CD4-positive, alpha-beta T cell treated with Interleukin-6 for 4 hours (primary cell): ENCODE measurements around the gene IQGAP3.
"Not testable (repeated sequence)": the region's sequence is repeated elsewhere in the genome, so short reads cannot be mapped to it uniquely, and the experiment has no call there.

Source experiments
- DNase-seq: peaks from one replicate; pipeline ENCODE4 v3.0.0-alpha.2; 2020; ENCODE audit warnings: mixed read lengths

The IQGAP3 gene

GRCh38 chr1:156566436-156566835, 5.9 kb downstream of the IQGAP3 start:
- DNase-seq, result no peak

DNA sequence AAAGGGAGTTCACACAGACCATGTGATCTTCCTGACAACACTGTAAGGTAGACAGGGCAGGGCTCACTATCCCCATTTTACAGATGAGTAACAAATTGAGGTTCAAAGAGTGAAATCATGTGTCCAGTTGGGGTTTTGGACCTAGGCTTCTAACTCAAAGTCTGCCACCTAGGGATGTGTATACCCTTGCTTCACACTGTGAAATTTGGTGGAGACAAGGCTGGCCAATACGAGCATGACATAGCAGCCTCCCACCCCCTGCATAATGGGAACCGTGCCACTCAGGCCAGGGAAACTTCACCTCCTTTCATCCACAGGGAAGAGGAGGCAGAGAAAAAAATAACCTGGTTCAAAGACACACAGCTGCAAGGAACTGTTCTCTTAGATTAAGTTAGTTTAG, 6.8 kb downstream of the IQGAP3 start:
- DNase-seq, result no peak

- no peak for DNase-seq
These were observed 11.7 kb downstream of the IQGAP3 start for GRCh38 chr1:156560585-156561163.

DNA sequence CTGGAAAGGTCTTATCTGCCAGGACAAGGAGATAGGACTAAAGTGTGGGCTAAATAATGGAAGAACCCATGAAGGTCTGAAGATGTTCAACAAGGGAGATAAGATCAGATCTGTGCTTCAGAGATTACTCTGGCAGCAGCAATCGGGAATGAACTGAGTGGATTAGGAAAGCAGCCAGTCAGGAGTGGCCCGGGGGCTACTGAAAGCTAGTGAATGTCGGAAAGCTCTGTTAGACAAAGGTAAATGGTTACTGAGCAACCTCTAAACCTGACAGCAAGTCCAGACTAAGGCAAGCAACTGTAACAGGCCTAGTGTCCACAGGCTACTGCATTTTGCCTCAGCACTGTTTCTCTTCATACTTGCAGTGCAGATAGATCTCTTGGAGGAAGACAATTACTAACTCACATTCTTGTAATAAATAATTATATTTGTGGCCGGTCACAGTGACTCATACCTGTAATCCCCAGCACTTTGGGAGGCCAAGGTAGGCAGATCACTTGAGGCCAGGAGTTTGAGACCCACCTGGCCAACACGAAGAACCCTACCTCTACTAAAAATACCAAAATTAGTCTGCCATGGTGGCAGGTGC, 12.5 kb downstream of the IQGAP3 start:
- DNase-seq, result no peak

DNA sequence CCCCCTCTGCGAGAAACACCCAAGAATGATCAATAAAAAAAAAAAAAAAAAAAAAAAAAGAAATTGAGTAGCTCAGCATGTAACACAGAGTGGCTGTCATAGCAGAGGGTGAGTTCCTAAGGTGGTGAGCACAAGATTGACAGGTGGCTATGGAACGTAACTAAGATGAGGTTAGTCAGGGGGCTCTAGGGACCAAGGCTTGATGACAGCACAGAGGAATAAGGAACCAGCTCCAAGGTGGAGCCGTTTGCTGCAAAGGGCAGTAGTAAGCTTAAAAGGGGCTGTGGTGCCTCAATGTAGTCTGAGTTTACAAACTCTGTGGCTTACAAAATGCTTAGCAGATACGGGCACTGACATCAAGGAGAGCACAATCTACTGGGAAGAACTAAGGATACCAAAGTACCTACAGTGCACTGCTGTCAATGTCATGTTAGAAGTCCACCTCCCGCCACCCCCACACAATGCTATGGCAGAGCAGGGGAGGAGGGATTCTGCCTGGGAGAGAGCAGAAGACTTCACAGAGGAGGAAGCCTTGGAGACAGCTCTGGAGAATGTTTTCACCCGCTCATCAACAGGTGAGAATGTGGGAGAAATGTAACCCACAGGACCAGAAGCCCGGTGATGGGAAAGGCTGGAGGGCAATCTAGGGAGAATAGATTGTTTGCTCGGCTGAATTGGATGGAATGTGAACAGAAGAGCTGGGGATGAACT, 13.1 kb downstream of the IQGAP3 start:
- DNase-seq, result no peak

GRCh38 chr1:156556354-156556753, 16.0 kb downstream of the IQGAP3 start:
- no peak for DNase-seq

GRCh38 chr1:156555715-156556114, 16.6 kb downstream of the IQGAP3 start:
- DNase-seq, result no peak

GRCh38 chr1:156554971-156555370, 17.4 kb downstream of the IQGAP3 start:
- DNase-seq, result no peak

GRCh38 chr1:156553860-156554485, 18.4 kb downstream of the IQGAP3 start:
- no peak for DNase-seq

GRCh38 chr1:156552937-156553336, 19.4 kb downstream of the IQGAP3 start:
- DNase-seq, result not testable (repeated sequence)

- no peak for DNase-seq
These were observed 19.8 kb downstream of the IQGAP3 start for GRCh38 chr1:156552518-156552917.

GRCh38 chr1:156551869-156552268, 20.5 kb downstream of the IQGAP3 start:
- no peak for DNase-seq

DNA sequence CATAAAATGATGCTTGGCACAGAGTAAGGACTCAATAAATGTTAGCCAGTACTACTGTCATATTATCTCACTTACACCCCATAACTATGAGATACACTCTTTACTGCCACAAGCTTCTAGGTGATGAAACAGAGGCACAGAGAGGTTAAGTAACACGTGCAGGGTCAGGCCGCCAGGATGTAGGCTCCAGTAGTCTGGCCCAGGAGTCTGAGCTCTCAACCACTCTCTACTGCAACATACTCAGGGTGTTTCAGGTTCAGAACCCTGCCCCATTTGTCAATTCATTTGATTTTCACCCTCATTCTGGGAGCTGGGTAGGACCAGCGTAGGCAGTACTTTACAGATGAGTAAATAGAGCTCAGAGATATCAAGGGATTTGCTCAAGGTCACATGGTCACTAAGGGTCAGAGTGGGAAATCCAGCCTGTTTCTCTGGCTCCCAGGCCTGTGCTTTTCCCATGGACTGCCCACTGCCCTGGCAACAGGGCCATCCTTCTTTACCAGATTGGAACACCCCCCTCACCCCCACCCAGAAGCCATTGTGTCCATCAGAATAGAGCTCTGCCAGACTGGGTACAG, 21.2 kb downstream of the IQGAP3 start:
- no peak for DNase-seq

GRCh38 chr1:156550346-156550745, 22.0 kb downstream of the IQGAP3 start:
- DNase-seq, result no peak

DNA sequence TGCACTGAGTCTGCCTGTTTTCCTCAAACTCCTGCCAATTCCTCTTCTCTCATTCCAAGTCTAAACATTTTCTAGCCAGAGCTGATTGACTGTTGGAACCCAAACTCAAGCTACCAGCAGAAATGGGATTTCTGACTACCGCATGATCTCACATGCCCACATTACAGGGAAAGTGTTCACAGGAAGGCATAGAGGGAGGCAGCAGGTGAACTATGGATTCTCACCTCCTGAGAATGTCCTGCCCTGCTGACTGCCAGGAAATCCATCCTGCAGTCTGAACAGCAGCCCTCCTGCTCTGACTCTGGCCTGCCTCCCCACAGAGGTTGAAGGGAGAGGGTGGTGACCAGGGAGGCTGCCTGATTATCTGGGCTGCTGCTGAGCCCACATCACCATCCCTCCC, 22.5 kb downstream of the IQGAP3 start:
- no peak for DNase-seq

- no peak for DNase-seq
These were observed 23.0 kb downstream of the IQGAP3 start for GRCh38 chr1:156549390-156549789.

DNA sequence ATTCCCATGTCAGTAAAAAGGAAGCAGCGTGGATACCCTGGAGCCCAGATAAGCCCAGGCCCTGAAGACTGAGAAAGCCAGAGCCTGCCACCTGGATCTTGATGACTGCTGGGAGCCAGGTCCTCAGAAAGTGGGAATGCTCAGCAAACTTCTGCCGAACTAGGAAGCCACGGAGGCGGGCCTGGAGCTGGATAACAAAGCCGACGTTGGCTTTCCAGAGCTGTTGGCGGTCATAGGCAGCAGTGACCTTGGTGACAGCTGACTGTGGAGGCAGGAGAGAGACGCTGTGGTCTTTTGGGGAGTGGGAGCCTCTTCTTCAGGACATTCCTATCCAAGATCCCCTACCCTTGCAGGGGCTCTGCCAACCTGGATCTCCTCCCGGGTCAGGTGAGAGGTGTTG, 24.4 kb downstream of the IQGAP3 start:
- DNase-seq, result no peak

DNA sequence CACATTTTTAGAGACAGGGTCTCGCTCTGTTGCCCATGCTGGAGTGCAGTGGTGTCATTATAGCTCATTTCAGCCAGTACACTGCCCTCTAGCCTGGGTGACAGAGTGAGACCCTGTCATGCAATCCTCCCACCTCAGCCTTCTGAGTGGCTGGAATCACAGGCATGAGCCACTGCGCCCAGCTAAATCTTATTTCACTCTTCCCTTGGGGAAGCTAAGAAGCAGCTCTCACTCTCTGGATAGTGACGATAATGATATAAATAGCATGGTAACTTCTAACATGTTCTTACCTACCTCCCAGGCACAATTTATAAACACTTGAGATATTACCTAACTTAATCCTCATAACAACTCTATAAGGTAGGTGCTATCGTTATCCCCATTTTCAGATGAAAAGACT, 24.9 kb downstream of the IQGAP3 start:
- DNase-seq, result no peak

DNA sequence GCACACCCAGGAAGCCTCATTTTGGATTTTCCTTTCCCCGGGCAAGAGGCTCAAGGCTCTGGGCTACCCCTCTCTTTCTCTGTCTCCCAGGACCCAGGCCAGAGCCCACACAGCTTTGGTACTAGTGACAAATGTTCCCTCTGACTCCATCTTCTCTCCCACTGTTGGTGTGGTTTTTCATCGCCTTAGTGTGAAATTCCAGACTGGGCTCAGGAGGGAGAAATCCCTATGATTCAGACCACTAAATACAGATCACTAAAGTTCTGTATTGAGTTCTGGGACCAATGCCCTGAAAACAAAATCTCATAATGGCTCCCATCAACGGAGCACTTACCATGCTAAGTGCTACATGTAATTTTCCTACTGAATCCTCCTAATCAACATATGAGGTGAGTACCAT, 26.1 kb downstream of the IQGAP3 start:
- no peak for DNase-seq

DNA sequence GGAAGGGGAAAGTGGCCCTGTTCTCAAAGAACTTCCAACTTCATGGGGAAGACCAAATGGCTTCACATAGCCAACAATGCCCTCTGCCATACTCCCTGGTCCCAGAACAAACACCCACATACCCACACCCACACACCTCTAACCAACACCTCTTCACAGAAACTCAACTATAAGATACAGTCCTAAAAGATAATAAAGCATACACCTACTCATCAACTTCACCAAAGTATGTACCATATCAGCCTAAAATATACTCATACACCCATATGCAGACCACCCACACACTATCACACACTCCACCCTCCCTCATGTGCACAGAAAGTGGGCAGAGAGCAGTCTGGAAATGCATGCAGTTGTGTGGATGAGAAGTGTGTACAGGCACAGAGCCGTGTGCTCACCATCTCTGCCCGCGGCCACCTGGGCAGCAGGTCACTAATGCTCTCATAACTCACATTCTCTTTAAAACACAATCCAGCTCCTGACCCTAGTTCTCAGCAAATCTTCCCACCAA, 27.7 kb downstream of the IQGAP3 start:
- no peak for DNase-seq

DNA sequence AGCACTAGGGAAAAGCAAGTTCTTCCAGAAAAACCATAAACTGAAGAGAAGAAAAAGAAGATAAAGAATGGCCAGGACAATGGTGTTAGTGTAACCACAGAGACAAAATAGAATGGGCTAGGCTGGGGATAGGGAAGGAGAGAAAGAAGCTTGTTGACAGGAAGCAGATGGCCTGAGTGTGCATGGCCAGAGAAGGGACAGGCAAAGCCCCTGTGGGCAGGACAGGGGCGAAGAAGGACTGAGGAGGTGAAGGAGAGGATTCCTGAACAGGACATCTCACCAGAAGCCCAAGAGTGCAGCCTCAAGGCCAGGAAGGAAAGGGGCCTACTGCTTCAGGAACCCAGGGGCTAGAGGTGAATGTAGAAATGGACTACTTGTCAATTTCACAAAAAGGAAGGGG, 29.3 kb downstream of the IQGAP3 start:
- no peak for DNase-seq

GRCh38 chr1:156540955-156541354, 31.4 kb downstream of the IQGAP3 start:
- no peak for DNase-seq

DNA sequence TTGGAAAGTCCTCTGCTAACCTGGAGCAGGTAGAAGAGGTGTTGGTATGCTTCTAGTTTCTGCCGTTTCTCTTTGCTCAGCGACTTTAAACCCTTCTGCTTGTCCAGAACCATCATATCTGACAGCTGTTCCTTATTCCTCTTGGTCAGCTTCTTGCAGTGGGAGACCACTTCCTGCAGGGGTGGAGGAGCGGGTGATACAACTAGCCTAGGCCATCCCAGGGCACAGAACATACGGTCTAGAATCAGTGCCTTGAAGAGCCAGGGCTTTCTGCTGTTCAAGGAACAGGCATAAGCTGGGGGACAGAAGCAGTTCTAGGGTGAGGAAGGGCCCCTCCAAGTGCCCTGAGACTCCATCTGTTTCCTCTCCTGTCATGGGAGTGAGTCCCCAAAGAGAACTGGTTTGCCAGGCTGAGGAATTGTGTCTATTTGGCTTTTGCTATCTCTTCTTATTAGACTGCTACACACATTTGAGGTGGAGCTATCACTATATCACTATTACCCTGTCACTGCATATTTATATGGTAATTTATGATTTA, 32.5 kb downstream of the IQGAP3 start:
- no peak for DNase-seq
